ENCODE measurements around the gene TMTC2. TPM values are rescaled to one million over a fixed set of nuclear protein-coding genes. Genes with fewer than 3 reads are reported as not detected.
A peak's percentile ranks its signal among the peaks of the same experiment; 100 is the strongest.

TMTC2 gene
- total RNA-seq, 1 donor from 2014 or later = 25.5 TPM

GRCh38 chr12:82852529-82852928 is 165.8 kb downstream of the TMTC2 start:
- H3K36me3 Mint-ChIP-seq = peaks cover 19% of the 10 kb centered on the region

GRCh38 chr12:82855872-82856271 is 169.2 kb downstream of the TMTC2 start:
- no peaks in the 10 kb centered on the region for H3K9me3 Mint-ChIP-seq
- no peaks in the 10 kb centered on the region for H3K27me3 ChIP-seq
- H3K27me3 Mint-ChIP-seq (ENCODE audit: insufficient read depth, low read depth) = peaks cover 2% of the 10 kb centered on the region
- H3K4me2 ChIP-seq = no peak overlapping the region
- no peak overlapping the region for H2AFZ ChIP-seq (replicated peaks)
- no peak overlapping the region for H3K27ac Mint-ChIP-seq
- TF ChIP-seq EZH2 (IDR thresholded peaks at IDR 0.05) (no peak), CTCF (IDR thresholded peaks at IDR 0.05) (no peak), EZH2phosphoT487 (IDR thresholded peaks at IDR 0.05) (no peak)
- H3K9ac ChIP-seq = no peak overlapping the region
- no peaks in the 10 kb centered on the region for H3K9me3 ChIP-seq (ENCODE audit: low read depth)
- H3K4me1 Mint-ChIP-seq = peaks cover 24% of the 10 kb centered on the region
- peaks cover 2% of the 10 kb centered on the region for H3K36me3 ChIP-seq
- peaks cover 26% of the 10 kb centered on the region for H3K4me1 ChIP-seq
- peaks cover 22% of the 10 kb centered on the region for H3K36me3 Mint-ChIP-seq
- H3K27ac ChIP-seq = no peak overlapping the region
- no peak overlapping the region for H3K4me3 Mint-ChIP-seq
- DNase-seq (ENCODE audit: low spot score) = no peak
- no peak overlapping the region for H3K4me3 ChIP-seq
- peaks cover 31% of the 10 kb centered on the region for H3F3A ChIP-seq (ENCODE audit: low read depth)
- peaks cover 12% of the 10 kb centered on the region for H4K20me1 ChIP-seq (ENCODE audit: low read depth)
- peaks cover 7% of the 10 kb centered on the region for H3K79me2 ChIP-seq (ENCODE audit: low read depth)

More at GRCh38 chr12:82852529-82852928, 165.8 kb downstream of the TMTC2 start:
- Histone ChIP-seq H3K27me3 (no peaks in the 10 kb centered on the region), H3K79me2 (ENCODE audit: low read depth) (no peaks in the 10 kb centered on the region), H3K27ac (no peak overlapping the region), H4K20me1 (ENCODE audit: low read depth) (no peaks in the 10 kb centered on the region), H3K9ac (no peak overlapping the region), H3F3A (ENCODE audit: low read depth) (peaks cover 9% of the 10 kb centered on the region), H3K4me3 (no peak overlapping the region), H3K36me3 (peaks cover 2% of the 10 kb centered on the region), H3K4me2 (no peak overlapping the region), H3K4me1 (peaks cover 12% of the 10 kb centered on the region), H3K9me3 (ENCODE audit: low read depth) (no peaks in the 10 kb centered on the region), H2AFZ (replicated peaks) (no peak overlapping the region)
- Mint-ChIP-seq H3K4me3 (no peak overlapping the region), H3K4me1 (peaks cover 15% of the 10 kb centered on the region), H3K27me3 (ENCODE audit: insufficient read depth, low read depth) (no peaks in the 10 kb centered on the region), H3K27ac (no peak overlapping the region), H3K9me3 (no peaks in the 10 kb centered on the region)
- DNase-seq (ENCODE audit: low spot score) = no peak
- TF ChIP-seq EZH2 (IDR thresholded peaks at IDR 0.05) = no peak
- TF ChIP-seq EZH2phosphoT487 (IDR thresholded peaks at IDR 0.05) = no peak
- no peak for TF ChIP-seq CTCF (IDR thresholded peaks at IDR 0.05)

- peaks cover 2% of the 10 kb centered on the region for H3K36me3 ChIP-seq
- Mint-ChIP-seq H3K27ac (peak overlapping the region; percentile 80), H3K36me3 (peaks cover 19% of the 10 kb centered on the region), H3K4me1 (peaks cover 24% of the 10 kb centered on the region), H3K4me3 (no peak overlapping the region), H3K27me3 (ENCODE audit: insufficient read depth, low read depth) (peaks cover 2% of the 10 kb centered on the region), H3K9me3 (no peaks in the 10 kb centered on the region)
- TF ChIP-seq CTCF (IDR thresholded peaks at IDR 0.05) = no peak
- TF ChIP-seq EZH2 (IDR thresholded peaks at IDR 0.05) = no peak
- TF ChIP-seq EZH2phosphoT487 (IDR thresholded peaks at IDR 0.05) = no peak
- H3K9me3 ChIP-seq (ENCODE audit: low read depth) = no peaks in the 10 kb centered on the region
- H3K4me2 ChIP-seq = peak overlapping the region; percentile 64
- no peaks in the 10 kb centered on the region for H3K27me3 ChIP-seq
- H3K4me3 ChIP-seq = no peak overlapping the region
- H2AFZ ChIP-seq (replicated peaks) = no peak overlapping the region
- no peak for DNase-seq (ENCODE audit: low spot score)
- peak overlapping the region; percentile 87 for H3K27ac ChIP-seq
- peaks cover 31% of the 10 kb centered on the region for H3F3A ChIP-seq (ENCODE audit: low read depth)
- H3K79me2 ChIP-seq (ENCODE audit: low read depth) = peaks cover 7% of the 10 kb centered on the region
- no peak overlapping the region for H3K9ac ChIP-seq
- H4K20me1 ChIP-seq (ENCODE audit: low read depth) = peaks cover 12% of the 10 kb centered on the region
- H3K4me1 ChIP-seq = peaks cover 26% of the 10 kb centered on the region
These were observed 170.6 kb downstream of the TMTC2 start for GRCh38 chr12:82857276-82857675.
